Measurements from ENCODE around the gene CAST. TPM values are rescaled to one million over a fixed set of nuclear protein-coding genes. Genes with fewer than 3 reads are reported as not detected.

CAST gene
- total RNA-seq, 4 donors from 2014 or later = 324 to 489 (median 375) TPM

DNA sequence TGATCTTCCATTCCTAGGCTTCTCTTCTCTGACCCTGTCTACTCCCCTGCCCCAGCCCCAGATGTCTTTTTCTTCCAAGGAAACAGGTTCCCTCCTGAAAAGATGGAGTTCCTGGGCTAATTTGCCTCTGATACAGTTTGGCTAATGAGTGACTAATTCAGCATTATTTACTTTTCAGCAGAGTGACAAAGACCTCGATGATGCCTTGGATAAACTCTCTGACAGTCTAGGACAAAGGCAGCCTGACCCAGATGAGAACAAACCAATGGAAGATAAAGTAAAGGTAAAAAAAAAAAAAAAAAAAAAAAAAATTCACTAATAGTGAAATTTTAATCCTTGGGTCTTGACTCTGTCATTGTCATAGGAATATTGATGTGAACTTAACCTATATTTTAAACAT is 102.9 kb downstream of the CAST start:
- TF ChIP-seq, protein P1, sequence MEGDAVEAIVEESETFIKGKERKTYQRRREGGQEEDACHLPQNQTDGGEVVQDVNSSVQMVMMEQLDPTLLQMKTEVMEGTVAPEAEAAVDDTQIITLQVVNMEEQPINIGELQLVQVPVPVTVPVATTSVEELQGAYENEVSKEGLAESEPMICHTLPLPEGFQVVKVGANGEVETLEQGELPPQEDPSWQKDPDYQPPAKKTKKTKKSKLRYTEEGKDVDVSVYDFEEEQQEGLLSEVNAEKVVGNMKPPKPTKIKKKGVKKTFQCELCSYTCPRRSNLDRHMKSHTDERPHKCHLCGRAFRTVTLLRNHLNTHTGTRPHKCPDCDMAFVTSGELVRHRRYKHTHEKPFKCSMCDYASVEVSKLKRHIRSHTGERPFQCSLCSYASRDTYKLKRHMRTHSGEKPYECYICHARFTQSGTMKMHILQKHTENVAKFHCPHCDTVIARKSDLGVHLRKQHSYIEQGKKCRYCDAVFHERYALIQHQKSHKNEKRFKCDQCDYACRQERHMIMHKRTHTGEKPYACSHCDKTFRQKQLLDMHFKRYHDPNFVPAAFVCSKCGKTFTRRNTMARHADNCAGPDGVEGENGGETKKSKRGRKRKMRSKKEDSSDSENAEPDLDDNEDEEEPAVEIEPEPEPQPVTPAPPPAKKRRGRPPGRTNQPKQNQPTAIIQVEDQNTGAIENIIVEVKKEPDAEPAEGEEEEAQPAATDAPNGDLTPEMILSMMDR (IDR thresholded peaks at IDR 0.05) = no peak
- intact Hi-C loops (cut with DNase I) = no loop called here
- DNase-seq = no peak
- no peaks in the 10 kb centered on the region for H3K27me3 ChIP-seq
- H3K4me1 ChIP-seq = no peaks in the 10 kb centered on the region
- H3K9me3 ChIP-seq = no peaks in the 10 kb centered on the region
- H3K27ac ChIP-seq = no peak overlapping the region
- peaks cover 41 to 100% (median 62%) of the 10 kb centered on the region in 3 donors for H3K36me3 ChIP-seq
- no peak overlapping the region for H3K4me3 ChIP-seq
- 33 to 50% methylated on average over 1 of the region's 1 CpG for WGBS, 2 donors

DNA sequence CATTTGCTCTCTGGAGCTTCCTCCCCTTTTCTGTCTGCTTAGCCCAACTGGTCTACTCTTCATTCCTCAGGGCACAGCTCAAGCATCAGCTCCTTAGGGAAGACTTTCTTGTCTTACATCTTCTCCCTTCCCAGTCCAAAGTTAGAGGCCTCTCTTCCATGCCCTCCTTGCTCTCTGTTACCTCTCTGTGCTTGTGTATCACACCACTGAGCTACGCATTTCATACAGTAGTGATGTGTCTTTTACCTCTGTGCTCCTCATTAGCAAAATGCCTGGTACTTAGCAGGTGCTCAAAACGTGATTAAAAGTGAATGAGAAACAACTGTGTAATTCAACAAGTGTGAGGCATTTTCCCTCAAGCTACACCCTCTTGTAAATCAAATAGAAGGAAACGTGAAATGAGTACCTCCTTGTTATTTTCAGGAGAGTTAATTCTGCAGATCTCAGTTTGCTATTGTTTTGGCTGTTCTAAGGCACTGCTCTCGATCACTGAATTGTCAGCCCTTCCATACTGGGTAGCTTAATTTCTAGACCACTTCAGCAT is 106.6 kb downstream of the CAST start:
- Histone ChIP-seq H3K4me1 (peaks cover 0 to 7% (median 0%) of the 10 kb centered on the region in 3 donors), H3K27ac (no peak overlapping the region), H3K4me3 (no peak overlapping the region), H3K27me3 (no peaks in the 10 kb centered on the region), H3K36me3 (peaks cover 53 to 100% (median 55%) of the 10 kb centered on the region in 3 donors), H3K9me3 (no peaks in the 10 kb centered on the region)
- 69 to 71% methylated on average over 4 of the region's 4 CpGs for WGBS, 2 donors
- TF ChIP-seq, protein P1 (IDR thresholded peaks at IDR 0.05) = no peak
- no peak for TF ChIP-seq POLR2A (IDR thresholded peaks at IDR 0.05)
- intact Hi-C loops (cut with DNase I) = no loop called here
- no peak for DNase-seq

DNA sequence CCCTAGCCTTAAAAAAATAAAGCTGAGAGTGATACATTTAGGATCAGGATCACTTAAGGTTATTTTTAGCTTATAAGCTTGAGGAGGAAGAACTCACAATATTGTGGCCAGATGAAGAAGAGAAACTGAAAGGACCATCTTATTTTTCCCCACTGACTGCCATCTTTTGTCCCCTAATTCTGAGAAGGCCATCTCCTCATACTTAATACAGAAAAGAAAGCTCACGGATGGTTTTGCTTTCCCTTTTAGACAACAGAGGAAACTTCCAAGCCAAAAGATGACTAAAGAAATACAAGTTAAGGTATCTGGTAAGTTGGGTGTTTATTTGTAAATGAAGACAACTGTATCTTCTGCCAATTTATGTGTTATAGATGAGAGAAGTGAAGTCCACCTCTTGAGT is 109.2 kb downstream of the CAST start:
- no peak for TF ChIP-seq POLR2A (IDR thresholded peaks at IDR 0.05)
- TF ChIP-seq, protein P1 (IDR thresholded peaks at IDR 0.05) = no peak
- intact Hi-C loops (cut with DNase I) = no loop called here
- peaks cover 0 to 19% (median 0%) of the 10 kb centered on the region in 3 donors for H3K4me1 ChIP-seq
- H3K27me3 ChIP-seq = no peaks in the 10 kb centered on the region
- WGBS, 2 donors = 71 to 74% methylated on average over 1 of the region's 1 CpG
- DNase-seq = no peak
- H3K9me3 ChIP-seq = no peaks in the 10 kb centered on the region
- no peak overlapping the region for H3K4me3 ChIP-seq
- peak overlapping the region in 1 of 4 donors; percentile 38 for H3K27ac ChIP-seq
- H3K36me3 ChIP-seq = peaks cover 42 to 100% (median 50%) of the 10 kb centered on the region in 3 donors

DNA sequence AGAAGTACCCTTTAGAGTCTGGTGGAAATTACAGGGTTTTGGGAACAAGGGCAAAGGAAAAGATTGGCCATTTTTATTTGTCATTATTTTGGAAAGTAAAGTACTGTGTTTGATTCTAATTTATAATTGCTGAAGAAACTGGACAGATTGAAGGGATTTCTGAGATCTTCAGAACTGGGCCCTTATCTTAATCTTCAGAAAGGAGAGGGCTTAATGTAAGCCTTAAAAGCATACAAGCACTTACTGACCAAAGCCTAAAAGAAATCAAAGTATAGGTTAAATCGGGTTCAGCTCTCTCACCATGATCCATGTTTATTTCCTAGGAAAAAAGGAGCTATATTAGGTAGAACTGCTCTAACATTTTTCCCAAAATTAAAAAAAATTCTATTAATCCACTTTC is 109.9 kb downstream of the CAST start:
- WGBS, 2 donors = 77 to 89% methylated on average over 1 of the region's 1 CpG
- H3K4me3 ChIP-seq = no peak overlapping the region
- intact Hi-C loops (cut with DNase I) = no loop called here
- no peak for DNase-seq
- H3K27me3 ChIP-seq = no peaks in the 10 kb centered on the region
- H3K27ac ChIP-seq = no peak overlapping the region
- peaks cover 36 to 100% (median 43%) of the 10 kb centered on the region in 3 donors for H3K36me3 ChIP-seq
- no peaks in the 10 kb centered on the region for H3K9me3 ChIP-seq
- no peak for TF ChIP-seq POLR2A (IDR thresholded peaks at IDR 0.05)
- TF ChIP-seq, protein P1 (IDR thresholded peaks at IDR 0.05) = no peak
- peaks cover 0 to 23% (median 0%) of the 10 kb centered on the region in 3 donors for H3K4me1 ChIP-seq

DNA sequence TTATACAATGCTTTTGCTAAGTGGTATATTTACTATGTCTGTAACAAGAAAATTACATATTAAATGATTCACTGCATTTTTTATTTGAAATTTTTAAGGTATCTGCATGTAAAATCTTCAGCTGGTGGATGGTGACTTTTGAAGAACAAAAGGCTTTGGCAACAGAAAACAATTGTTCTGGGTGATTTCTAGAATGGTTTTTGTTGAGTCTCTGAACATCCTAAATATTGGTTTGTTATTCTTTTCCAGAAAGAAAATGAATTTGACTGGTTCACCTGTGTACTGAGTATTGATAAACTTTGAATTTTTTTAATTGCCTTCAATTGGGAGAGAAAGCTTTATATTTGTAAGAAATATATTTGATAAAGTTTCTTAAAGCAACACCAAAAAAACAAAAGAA is 110.4 kb downstream of the CAST start:
- no peaks in the 10 kb centered on the region for H3K27me3 ChIP-seq
- DNase-seq = no peak
- no peak overlapping the region for H3K4me3 ChIP-seq
- H3K9me3 ChIP-seq = no peaks in the 10 kb centered on the region
- peaks cover 0 to 23% (median 0%) of the 10 kb centered on the region in 3 donors for H3K4me1 ChIP-seq
- H3K36me3 ChIP-seq = peaks cover 35 to 100% (median 40%) of the 10 kb centered on the region in 3 donors
- intact Hi-C loops (cut with DNase I) = no loop called here
- no peak overlapping the region for H3K27ac ChIP-seq
- TF ChIP-seq, protein P1 (IDR thresholded peaks at IDR 0.05) = no peak
- TF ChIP-seq POLR2A (IDR thresholded peaks at IDR 0.05) = no peak

Data from esophagus squamous epithelium (tissue), 5 donors.